CD8-positive, alpha-beta memory T cell (primary cell): ENCODE data around the gene SYNE2. TPM values are rescaled to one million over a fixed set of nuclear protein-coding genes. Genes with fewer than 3 reads are reported as not detected.

ENCODE experiments used
- CTCF ChIA-PET: fragments of 350-600 bp; sonication (Branson Sonifier 250); formaldehyde crosslinking; loops from one replicate; lab custom pipeline; 2021; ENCODE audit warnings: antibody characterized with exemption; lab: Charles Lee
- POLR2A ChIA-PET: fragments of 350-600 bp; sonication (Branson Sonifier 250); formaldehyde crosslinking; loops from one replicate; lab custom pipeline; 2021; ENCODE audit warnings: antibody characterized with exemption; lab: Charles Lee
- DNase-seq, 5 donors: peaks; one replicate each; pipeline versions ENCODE4 v3.0.0 to v3.0.0-alpha.2; 2020 to 2022; ENCODE audit warnings: mixed read lengths in 1 of 5
- H3K27ac ChIP-seq: one replicate; pipeline ENCODE4 v1.7.0; 2013; ENCODE audit warnings: low read depth, mild to moderate bottlenecking, low read length, moderate library complexity
- H3K27me3 ChIP-seq: 2 replicates; pipeline ENCODE4 v1.7.0; 2013; ENCODE audit warnings: low read length, mild to moderate bottlenecking; ENCODE audit not compliant: insufficient read depth, poor library complexity, severe bottlenecking
- H3K36me3 ChIP-seq: 2 replicates; pipeline ENCODE4 v1.7.0; 2013; ENCODE audit warnings: mild to moderate bottlenecking, low read length, moderate library complexity; ENCODE audit not compliant: insufficient read depth
- H3K4me1 ChIP-seq: 2 replicates; pipeline ENCODE4 v1.7.0; 2013; ENCODE audit warnings: mild to moderate bottlenecking, low read length, moderate library complexity; ENCODE audit not compliant: insufficient read depth
- H3K4me3 ChIP-seq: 2 replicates; pipeline ENCODE4 v1.7.0; 2013; ENCODE audit warnings: mild to moderate bottlenecking, low read length
- H3K9me3 ChIP-seq: 2 replicates; pipeline ENCODE4 v1.7.0; 2013; ENCODE audit warnings: mild to moderate bottlenecking, low read length
- H3K27ac Mint-ChIP-seq, 8 donors: one replicate each; pipeline ENCODE4 v1.8.0; 2020 to 2021; ENCODE audit warnings: mixed read lengths in 8 of 8, mild to moderate bottlenecking in 6 of 8, inconsistent platforms in 3 of 8, moderate library complexity in 3 of 8
- H3K27me3 Mint-ChIP-seq, 2 donors: one replicate each; pipeline ENCODE4 v1.8.0; 2020 to 2021; ENCODE audit warnings: mixed read lengths in 2 of 2, mild to moderate bottlenecking in 1 of 2, moderate library complexity in 1 of 2
- H3K36me3 Mint-ChIP-seq, 3 donors: one replicate each; pipeline ENCODE4 v1.8.0; 2020 to 2021; ENCODE audit warnings: mixed read lengths in 3 of 3, inconsistent platforms in 1 of 3, mild to moderate bottlenecking in 1 of 3
- H3K4me1 Mint-ChIP-seq, 3 donors: one replicate each; pipeline ENCODE4 v1.8.0; 2020 to 2021; ENCODE audit warnings: mixed read lengths in 3 of 3, inconsistent platforms in 1 of 3, mild to moderate bottlenecking in 1 of 3
- H3K4me3 Mint-ChIP-seq, 7 donors: one replicate each; pipeline ENCODE4 v1.8.0; 2020 to 2021; ENCODE audit warnings: mixed read lengths in 7 of 7, mild to moderate bottlenecking in 6 of 7, moderate library complexity in 4 of 7, inconsistent platforms in 2 of 7
- H3K9me3 Mint-ChIP-seq, 5 donors: one replicate each; pipeline ENCODE4 v1.8.0; 2020 to 2022; ENCODE audit warnings: mixed read lengths in 5 of 5, mild to moderate bottlenecking in 3 of 5, moderate library complexity in 2 of 5, inconsistent platforms in 1 of 5
- polyA plus RNA-seq: library from polyadenylated mRNA; unstranded; fragments of 300-500 nt; fragmentation: Illumina TruSeq; gene quantifications from one replicate; pipeline ENCODE4 v1.2.3, GENCODE V29; 2021
- total RNA-seq, 2 experiments: library from RNA; stranded (reverse); gene quantifications; one replicate each; pipeline ENCODE4 v1.2.3, GENCODE V29; 2021

Gene SYNE2
- total and polyA plus RNA-seq, 3 experiments from 2014 or later, result 45.2 to 104 (median 45.6) TPM

DNA sequence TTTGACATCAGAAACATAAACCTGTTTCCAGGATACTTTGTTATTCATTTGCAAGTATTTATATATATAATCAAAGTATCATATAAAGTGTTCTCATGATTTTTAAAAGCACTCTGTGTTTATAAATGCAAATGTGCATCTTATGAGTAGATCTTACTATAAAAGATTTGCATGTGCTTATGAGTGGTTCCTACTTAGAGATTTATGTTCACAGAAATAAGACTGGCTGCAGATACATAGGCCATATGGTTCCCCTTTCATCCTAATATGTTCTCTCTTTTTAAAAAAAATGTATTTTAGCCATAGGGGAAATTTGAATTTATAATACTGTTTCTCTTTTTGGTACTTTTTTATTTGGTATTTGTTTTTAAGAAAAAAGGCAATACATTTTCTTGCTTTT is 267.2 kb downstream of the SYNE2 start:
- Histone ChIP-seq H3K4me3 (no peak overlapping the region), H3K9me3 (no peaks in the 10 kb centered on the region), H3K4me1 (no peaks in the 10 kb centered on the region), H3K36me3 (peaks cover 38% of the 10 kb centered on the region), H3K27me3 (no peaks in the 10 kb centered on the region), H3K27ac (no peak overlapping the region)
- Mint-ChIP-seq H3K9me3 (no peaks in the 10 kb centered on the region), H3K36me3 (peaks cover 0 to 82% (median 20%) of the 10 kb centered on the region in 3 donors), H3K4me3 (no peak overlapping the region), H3K27ac (peak overlapping the region in 1 of 8 donors; percentile 18), H3K4me1 (no peaks in the 10 kb centered on the region), H3K27me3 (no peaks in the 10 kb centered on the region)
- CTCF ChIA-PET, result no interaction called here
- POLR2A ChIA-PET, result no interaction called here
- no peak for DNase-seq

DNA sequence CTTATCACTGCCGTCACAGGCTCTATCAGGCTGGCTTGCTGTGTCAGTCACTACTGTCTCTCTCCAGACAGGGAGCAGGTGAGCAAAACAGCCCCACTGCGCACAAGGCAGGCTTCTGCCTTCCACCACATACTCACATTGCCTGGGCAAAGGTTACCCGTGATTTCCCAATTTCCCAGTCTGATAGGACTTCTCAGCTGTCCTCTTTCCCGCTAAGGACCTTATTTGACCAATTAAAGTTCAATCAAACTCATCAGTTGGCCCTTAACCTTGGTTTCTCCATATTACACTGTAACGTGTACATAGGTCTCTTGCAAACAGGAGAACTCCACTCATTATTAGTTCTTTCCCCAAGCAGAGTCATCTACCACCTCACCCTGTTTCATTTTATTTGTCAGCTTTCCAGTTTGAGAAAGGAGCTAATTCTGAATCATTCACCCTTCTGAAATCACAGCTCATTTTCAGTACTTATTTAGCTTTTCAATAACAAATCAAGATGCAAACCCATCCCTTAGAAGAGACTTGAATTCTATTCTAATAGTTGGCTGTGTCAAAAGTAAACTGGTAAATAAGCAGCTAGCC is 270.5 kb downstream of the SYNE2 start:
- ChIA-PET POLR2A (interaction anchor here (0.8 kb wide), 1 partner anchor 14 kb away, joined by 4 read pairs; no protein-coding TSS in a partner anchor), CTCF (no interaction called here)
- no peak for DNase-seq
- Histone ChIP-seq H3K27ac (no peak overlapping the region), H3K27me3 (no peaks in the 10 kb centered on the region), H3K4me1 (no peaks in the 10 kb centered on the region), H3K4me3 (no peak overlapping the region), H3K9me3 (no peaks in the 10 kb centered on the region), H3K36me3 (peaks cover 58% of the 10 kb centered on the region)
- peak overlapping the region in 2 of 8 donors; percentile 35 to 42 for H3K27ac Mint-ChIP-seq
- H3K9me3 Mint-ChIP-seq, result no peaks in the 10 kb centered on the region
- H3K36me3 Mint-ChIP-seq, result peaks cover 10 to 85% (median 31%) of the 10 kb centered on the region in 3 donors
- no peaks in the 10 kb centered on the region for H3K27me3 Mint-ChIP-seq
- H3K4me1 Mint-ChIP-seq, result no peaks in the 10 kb centered on the region
- no peak overlapping the region for H3K4me3 Mint-ChIP-seq

DNA sequence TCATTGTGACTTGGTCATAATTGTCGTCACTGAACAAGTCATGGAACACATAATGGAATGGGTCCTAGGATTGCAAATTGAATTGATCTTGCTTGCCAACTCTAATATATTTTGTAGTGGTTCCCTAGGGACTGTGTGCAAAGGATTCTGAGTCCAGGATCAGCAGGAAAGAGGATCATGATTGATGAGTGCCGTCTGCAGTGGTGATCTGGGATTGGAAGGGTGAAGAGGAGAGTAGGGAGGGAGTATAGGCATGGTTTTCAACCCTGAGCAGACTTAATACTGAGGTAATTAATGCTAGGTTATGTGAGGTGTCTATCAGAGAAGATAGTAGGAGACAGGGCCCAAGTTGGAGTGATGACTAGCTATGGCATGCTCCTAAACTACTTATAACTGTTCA is 272.5 kb downstream of the SYNE2 start:
- Mint-ChIP-seq H3K27ac (peak overlapping the region in 2 of 8 donors; percentile 17 to 43), H3K27me3 (no peaks in the 10 kb centered on the region), H3K4me3 (no peak overlapping the region), H3K4me1 (no peaks in the 10 kb centered on the region), H3K9me3 (no peaks in the 10 kb centered on the region), H3K36me3 (peaks cover 15 to 87% (median 37%) of the 10 kb centered on the region in 3 donors)
- H3K27me3 ChIP-seq, result no peaks in the 10 kb centered on the region
- DNase-seq, result no peak
- H3K4me3 ChIP-seq, result no peak overlapping the region
- CTCF ChIA-PET, result no interaction called here
- POLR2A ChIA-PET, result no interaction called here
- H3K4me1 ChIP-seq, result no peaks in the 10 kb centered on the region
- no peaks in the 10 kb centered on the region for H3K9me3 ChIP-seq
- peaks cover 61% of the 10 kb centered on the region for H3K36me3 ChIP-seq
- H3K27ac ChIP-seq, result no peak overlapping the region

DNA sequence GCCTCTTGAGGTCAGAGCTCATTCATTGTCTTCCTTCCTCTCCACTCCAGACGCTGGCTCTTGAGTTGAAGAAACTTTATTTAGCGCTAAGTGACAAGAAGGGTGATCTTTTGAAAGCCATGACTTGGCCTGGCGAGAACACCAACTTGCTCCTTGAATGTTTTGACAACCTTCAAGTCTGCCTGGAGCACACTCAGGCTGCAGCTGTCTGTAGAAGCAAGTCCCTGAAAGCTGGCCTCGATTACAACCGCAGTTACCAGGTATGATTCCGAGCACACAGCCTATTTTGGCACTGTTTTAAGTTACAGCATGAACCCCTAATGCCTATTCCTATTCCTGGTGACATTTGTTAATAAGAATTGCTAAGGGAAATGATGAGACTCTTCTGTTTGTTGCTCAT is 273.7 kb downstream of the SYNE2 start:
- Mint-ChIP-seq H3K4me1 (no peaks in the 10 kb centered on the region), H3K27ac (peak overlapping the region in 2 of 8 donors; percentile 10 to 23), H3K36me3 (peaks cover 19 to 87% (median 36%) of the 10 kb centered on the region in 3 donors), H3K27me3 (no peaks in the 10 kb centered on the region), H3K4me3 (no peak overlapping the region), H3K9me3 (no peaks in the 10 kb centered on the region)
- H3K9me3 ChIP-seq, result no peaks in the 10 kb centered on the region
- ChIA-PET POLR2A (no interaction called here), CTCF (no interaction called here)
- H3K4me3 ChIP-seq, result no peak overlapping the region
- no peak for DNase-seq
- no peaks in the 10 kb centered on the region for H3K4me1 ChIP-seq
- no peaks in the 10 kb centered on the region for H3K27me3 ChIP-seq
- peaks cover 53% of the 10 kb centered on the region for H3K36me3 ChIP-seq
- no peak overlapping the region for H3K27ac ChIP-seq

DNA sequence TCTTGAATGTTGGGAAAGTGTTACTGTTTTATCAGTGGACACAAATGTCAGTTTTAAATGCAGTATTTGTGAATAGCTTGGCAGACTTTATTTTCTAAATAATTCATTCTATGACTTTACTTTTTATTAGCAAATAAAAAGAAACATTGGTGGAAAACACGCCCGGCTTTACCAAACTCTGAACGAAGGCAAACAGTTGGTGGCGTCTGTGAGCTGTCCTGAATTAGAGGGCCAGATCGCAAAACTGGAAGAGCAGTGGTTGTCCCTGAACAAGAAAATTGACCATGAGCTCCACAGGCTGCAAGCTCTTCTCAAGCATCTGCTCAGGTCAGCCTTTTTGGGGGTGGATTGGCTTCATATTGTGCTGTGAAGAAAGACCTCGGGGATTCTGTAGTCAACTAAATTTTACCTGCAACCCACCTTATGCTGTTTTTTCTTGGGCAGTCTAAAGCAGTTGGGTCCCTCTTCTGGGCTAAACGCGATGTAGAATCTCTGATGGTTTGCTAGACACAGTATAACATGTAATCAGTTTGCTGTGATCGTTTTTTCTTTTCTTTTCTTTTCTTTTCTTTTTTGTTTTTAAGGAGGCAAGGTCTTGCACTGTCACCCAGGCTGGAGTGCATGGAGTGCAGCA is 285.0 kb downstream of the SYNE2 start:
- Histone ChIP-seq H3K4me1 (no peaks in the 10 kb centered on the region), H3K27ac (no peak overlapping the region), H3K9me3 (no peaks in the 10 kb centered on the region), H3K4me3 (no peak overlapping the region), H3K27me3 (no peaks in the 10 kb centered on the region), H3K36me3 (peaks cover 45% of the 10 kb centered on the region)
- POLR2A ChIA-PET, result no interaction called here
- no peak for DNase-seq
- no peaks in the 10 kb centered on the region for H3K4me1 Mint-ChIP-seq
- peaks cover 4 to 83% (median 33%) of the 10 kb centered on the region in 3 donors for H3K36me3 Mint-ChIP-seq
- no peaks in the 10 kb centered on the region for H3K9me3 Mint-ChIP-seq
- CTCF ChIA-PET, result no interaction called here
- H3K27ac Mint-ChIP-seq, result peak overlapping the region in 2 of 8 donors; percentile 29 to 37
- no peak overlapping the region for H3K4me3 Mint-ChIP-seq
- peaks cover 0 to 2% of the 10 kb centered on the region in 2 donors for H3K27me3 Mint-ChIP-seq

DNA sequence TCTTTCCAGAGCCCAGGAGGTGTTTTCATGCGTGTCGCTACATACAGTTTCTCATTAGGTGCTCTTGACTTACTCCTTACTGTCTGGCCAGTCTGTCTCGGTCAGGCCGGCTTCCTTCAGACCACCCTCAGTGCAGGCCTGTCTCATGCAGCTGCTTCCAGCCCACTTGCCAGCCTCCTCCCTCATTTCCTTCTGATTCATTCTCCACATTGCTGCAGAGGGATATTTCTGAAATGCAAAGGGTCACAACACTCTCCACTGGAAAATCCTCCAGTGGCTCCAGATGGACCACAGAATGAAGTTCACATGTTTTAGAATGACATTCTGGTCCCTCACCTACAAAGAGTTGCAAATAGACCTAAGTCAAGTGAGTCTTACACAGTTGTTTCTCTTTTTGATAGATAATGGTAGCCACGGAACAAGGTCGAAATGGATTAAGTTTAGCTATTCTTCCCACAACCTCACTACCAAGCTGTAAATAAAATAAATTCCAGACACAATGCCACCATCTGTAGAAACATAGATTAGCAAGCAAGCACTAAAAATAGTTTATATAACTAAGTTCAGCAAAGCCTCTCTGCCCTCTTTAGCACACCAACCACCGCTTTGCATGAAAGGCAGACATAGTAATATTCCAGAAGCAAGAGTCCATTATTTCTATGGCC is 294.5 kb downstream of the SYNE2 start:
- H3K9me3 Mint-ChIP-seq, result no peaks in the 10 kb centered on the region
- peaks cover 0 to 90% (median 24%) of the 10 kb centered on the region in 3 donors for H3K36me3 Mint-ChIP-seq
- no peak overlapping the region for H3K4me3 Mint-ChIP-seq
- ChIA-PET POLR2A (no interaction called here), CTCF (no interaction called here)
- DNase-seq, result no peak
- Histone ChIP-seq H3K9me3 (no peaks in the 10 kb centered on the region), H3K36me3 (peaks cover 32% of the 10 kb centered on the region), H3K27me3 (no peaks in the 10 kb centered on the region), H3K27ac (no peak overlapping the region), H3K4me3 (no peak overlapping the region), H3K4me1 (no peaks in the 10 kb centered on the region)
- no peaks in the 10 kb centered on the region for H3K4me1 Mint-ChIP-seq
- peaks cover 0 to 2% of the 10 kb centered on the region in 2 donors for H3K27me3 Mint-ChIP-seq
- peak overlapping the region in 3 of 8 donors; percentile 3 to 63 (median 26) for H3K27ac Mint-ChIP-seq

DNA sequence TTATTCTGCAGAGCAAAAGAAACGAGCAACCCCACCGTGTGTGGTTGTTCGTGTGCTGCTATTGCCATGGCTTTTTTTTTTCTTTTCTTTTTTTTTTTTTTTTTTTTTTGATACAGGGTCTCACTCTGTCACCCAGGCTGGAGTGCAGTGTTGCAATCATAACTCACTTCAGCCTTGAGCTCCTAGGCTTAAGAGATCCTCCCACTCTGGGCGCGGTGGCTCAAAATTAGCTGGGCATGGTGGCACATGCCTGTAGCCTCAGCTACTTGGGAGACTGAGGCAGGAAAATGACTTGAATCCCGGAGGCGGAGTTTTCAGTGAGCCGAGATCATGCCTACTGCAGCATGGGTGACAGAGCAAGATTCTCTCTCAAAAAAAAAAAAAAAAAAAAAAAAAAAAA is 297.1 kb downstream of the SYNE2 start:
- H3K27me3 Mint-ChIP-seq, result peaks cover 0 to 1% of the 10 kb centered on the region in 2 donors
- Histone ChIP-seq H3K4me3 (no peak overlapping the region), H3K36me3 (peaks cover 26% of the 10 kb centered on the region), H3K4me1 (no peaks in the 10 kb centered on the region), H3K27me3 (no peaks in the 10 kb centered on the region), H3K9me3 (no peaks in the 10 kb centered on the region), H3K27ac (no peak overlapping the region)
- H3K9me3 Mint-ChIP-seq, result no peaks in the 10 kb centered on the region
- no peak for DNase-seq
- H3K36me3 Mint-ChIP-seq, result peaks cover 4 to 89% (median 19%) of the 10 kb centered on the region in 3 donors
- ChIA-PET POLR2A (interaction anchor here (0.6 kb wide), 1 partner anchor 22 kb away, joined by 8 read pairs; no protein-coding TSS in a partner anchor), CTCF (no interaction called here)
- H3K4me3 Mint-ChIP-seq, result no peak overlapping the region
- H3K27ac Mint-ChIP-seq, result no peak overlapping the region
- no peaks in the 10 kb centered on the region for H3K4me1 Mint-ChIP-seq

DNA sequence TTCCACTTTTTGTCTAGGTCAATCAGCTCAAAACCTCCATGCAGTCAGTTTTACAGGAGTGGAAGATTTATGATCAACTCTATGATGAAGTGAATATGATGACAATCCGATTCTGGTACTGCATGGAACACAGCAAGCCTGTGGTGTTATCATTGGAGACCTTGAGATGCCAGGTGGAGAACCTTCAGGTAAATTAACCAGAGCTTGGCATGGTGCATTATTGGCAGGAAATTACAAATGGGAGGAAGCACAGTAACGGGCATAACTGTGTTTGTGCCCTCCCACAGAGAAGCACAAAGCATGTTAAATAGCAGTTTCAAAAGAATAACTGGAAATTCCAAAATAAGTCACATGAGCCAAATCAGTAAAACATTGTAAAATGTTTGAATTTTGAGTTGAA is 305.8 kb downstream of the SYNE2 start:
- Histone ChIP-seq H3K27me3 (no peaks in the 10 kb centered on the region), H3K9me3 (no peaks in the 10 kb centered on the region), H3K36me3 (peaks cover 29% of the 10 kb centered on the region), H3K4me3 (no peak overlapping the region), H3K4me1 (no peaks in the 10 kb centered on the region), H3K27ac (no peak overlapping the region)
- Mint-ChIP-seq H3K9me3 (no peaks in the 10 kb centered on the region), H3K27me3 (peaks cover 0 to 1% of the 10 kb centered on the region in 2 donors), H3K4me3 (no peak overlapping the region), H3K36me3 (peaks cover 8 to 92% (median 49%) of the 10 kb centered on the region in 3 donors), H3K27ac (peak overlapping the region in 3 of 8 donors; percentile 11 to 63 (median 22)), H3K4me1 (no peaks in the 10 kb centered on the region)
- CTCF ChIA-PET, result no interaction called here
- POLR2A ChIA-PET, result no interaction called here
- no peak for DNase-seq
